CD14-positive monocyte (primary cell): Measurements from ENCODE around the gene KRT6B. TPM values are rescaled to one million over a fixed set of nuclear protein-coding genes. Genes with fewer than 3 reads are reported as not detected.

Source experiments
- DNase-seq, 3 donors: peaks; one replicate each; pipeline ENCODE4 v3.0.0-alpha.2; 2011 to 2022
- H2AFZ ChIP-seq: 2 replicates; pipeline ENCODE4 v1.6.0; 2012; ENCODE audit warnings: mild to moderate bottlenecking, low read depth, low read length, inconsistent platforms; ENCODE audit not compliant: insufficient read depth, poor library complexity, severe bottlenecking
- H3K27ac ChIP-seq, 2 donors: 1 replicate in 1 of 2; 2 replicates in 1 of 2; pipeline ENCODE4 v1.5.1; 2012 to 2013; ENCODE audit warnings: low read length in 2 of 2, control low read depth in 1 of 2, inconsistent platforms in 1 of 2, low read depth in 1 of 2, mild to moderate bottlenecking in 1 of 2
- H3K27me3 ChIP-seq, 2 donors: one replicate each; pipeline versions ENCODE4 v1.6.0 to v1.6.1; 2011 to 2013; ENCODE audit warnings: low read length in 2 of 2; ENCODE audit not compliant: control insufficient read depth in 2 of 2, insufficient read depth in 2 of 2
- H3K36me3 ChIP-seq, 2 donors: replicated peaks in 1 of 2; 1 replicate in 1 of 2; 2 replicates in 1 of 2; pipeline versions ENCODE4 v1.5.1 to v1.6.1; 2012 to 2013; ENCODE audit warnings: low read length in 2 of 2, control low read depth in 1 of 2, inconsistent platforms in 1 of 2, mild to moderate bottlenecking in 1 of 2; ENCODE audit not compliant: insufficient read depth in 2 of 2, control insufficient read depth in 1 of 2
- H3K4me1 ChIP-seq, 2 donors: 1 replicate in 1 of 2; 2 replicates in 1 of 2; pipeline versions ENCODE4 v1.5.1 to v1.6.1; 2012 to 2013; ENCODE audit warnings: low read length in 2 of 2, control low read depth in 1 of 2, inconsistent platforms in 1 of 2, mild to moderate bottlenecking in 1 of 2, moderate library complexity in 1 of 2; ENCODE audit not compliant: insufficient read depth in 2 of 2, control insufficient read depth in 1 of 2
- H3K4me2 ChIP-seq: replicated peaks from 2 replicates; pipeline ENCODE3; 2012; ENCODE audit warnings: low read length, moderate library complexity, mild to moderate bottlenecking; ENCODE audit not compliant: poor library complexity, severe bottlenecking; ENCODE audit errors: extremely low read depth
- H3K4me3 ChIP-seq, 3 experiments: fragments of 200-600 bp in 1 of 3; sonication (generic) in 1 of 3; replicated peaks in 1 of 3; 1 replicate in 2 of 3; 2 replicates in 1 of 3; pipeline ENCODE4 v1.5.1; 2011 to 2013; ENCODE audit warnings: low read length in 3 of 3, mild to moderate bottlenecking in 3 of 3, control low read depth in 2 of 3, low read depth in 2 of 3, inconsistent platforms in 1 of 3, moderate library complexity in 1 of 3
- H3K79me2 ChIP-seq: 2 replicates; pipeline ENCODE4 v1.6.0; 2012; ENCODE audit warnings: mild to moderate bottlenecking, control low read depth, inconsistent platforms, low read length, moderate library complexity; ENCODE audit not compliant: insufficient read depth
- H3K9ac ChIP-seq: 2 replicates; pipeline ENCODE4 v1.6.0; 2017; ENCODE audit warnings: low read length, mild to moderate bottlenecking; ENCODE audit not compliant: insufficient read depth, poor library complexity, severe bottlenecking
- H3K9me3 ChIP-seq, 2 donors: replicated peaks in 1 of 2; 1 replicate in 1 of 2; 2 replicates in 1 of 2; pipeline versions ENCODE4 v1.5.1 to v1.6.1; 2012 to 2013; ENCODE audit warnings: low read length in 2 of 2, control low read depth in 1 of 2; ENCODE audit not compliant: control insufficient read depth in 1 of 2, insufficient read depth in 1 of 2
- H4K20me1 ChIP-seq: 2 replicates; pipeline ENCODE4 v1.6.0; 2012; ENCODE audit warnings: mild to moderate bottlenecking, low read length, control low read depth, moderate library complexity; ENCODE audit not compliant: insufficient read depth
- H3K27ac Mint-ChIP-seq, 7 donors: one replicate each; pipeline ENCODE4 v1.8.0; 2020; ENCODE audit warnings: mild to moderate bottlenecking in 7 of 7, mixed read lengths in 7 of 7, moderate library complexity in 6 of 7, inconsistent platforms in 2 of 7
- H3K27me3 Mint-ChIP-seq, 3 donors: one replicate each; pipeline ENCODE4 v1.8.0; 2021 to 2022; ENCODE audit warnings: low read depth in 3 of 3, mild to moderate bottlenecking in 3 of 3, mixed read lengths in 3 of 3, moderate library complexity in 3 of 3, inconsistent platforms in 1 of 3
- H3K36me3 Mint-ChIP-seq, 2 donors: one replicate each; pipeline ENCODE4 v1.8.0; 2020; ENCODE audit warnings: mixed read lengths in 2 of 2, inconsistent platforms in 1 of 2, mild to moderate bottlenecking in 1 of 2
- H3K4me1 Mint-ChIP-seq: one replicate; pipeline ENCODE4 v1.8.0; 2020; ENCODE audit warnings: mild to moderate bottlenecking, mixed read lengths
- H3K4me3 Mint-ChIP-seq, 2 donors: one replicate each; pipeline ENCODE4 v1.8.0; 2020; ENCODE audit warnings: mild to moderate bottlenecking in 2 of 2, mixed read lengths in 2 of 2, moderate library complexity in 1 of 2
- H3K9me3 Mint-ChIP-seq, 7 donors: one replicate each; pipeline ENCODE4 v1.8.0; 2020 to 2022; ENCODE audit warnings: mixed read lengths in 7 of 7, mild to moderate bottlenecking in 6 of 7, moderate library complexity in 6 of 7, inconsistent platforms in 2 of 7
- CTCF ChIP-seq: fragments of 200-600 bp; IDR thresholded peaks from one replicate; pipeline ENCODE4 v1.8.0; 2022; ENCODE audit warnings: antibody characterized with exemption, mild to moderate bottlenecking
- WGBS: methylation state at CpG from one replicate; pipeline ENCODE4 v1.1.5; 2013; ENCODE audit warnings: missing lambda C conversion rate; ENCODE audit not compliant: insufficient coverage; 5-methylcytosine and 5-hydroxymethylcytosine counted together
- intact Hi-C, 2 donors: fragments of 100-400 bp; cut with micrococcal nuclease; formaldehyde crosslinking; loops; one replicate each; pipeline versions ENCODE4 v1.15.0 to v1.15.1; 2023
- polyA plus RNA-seq, 3 donors: library from polyadenylated mRNA; depleted of rRNA in 1 of 3; unstranded in 2 of 3; stranded (reverse) in 1 of 3; fragments of 300-500 nt in 2 of 3; fragments of >200 nt in 1 of 3; fragmentation: Illumina TruSeq in 2 of 3; gene quantifications; 1 replicate in 2 of 3; 2 replicates in 1 of 3; pipeline ENCODE4 v1.2.3, GENCODE V29; 2012 to 2021

Gene KRT6B
- polyA plus RNA-seq, 3 donors: not detected

- Histone ChIP-seq H4K20me1 (no peaks in the 10 kb centered on the region), H3K36me3 (no peaks in the 10 kb centered on the region), H3K79me2 (no peaks in the 10 kb centered on the region), H3K4me1 (no peaks in the 10 kb centered on the region), H3K4me2 (no peak overlapping the region), H3K27ac (no peak overlapping the region), H3K9ac (no peak overlapping the region), H2AFZ (no peak overlapping the region), H3K4me3 (no peak overlapping the region), H3K27me3 (no peaks in the 10 kb centered on the region), H3K9me3 (no peaks in the 10 kb centered on the region)
- Mint-ChIP-seq H3K27ac (no peak overlapping the region), H3K27me3 (peaks cover 4 to 8% (median 7%) of the 10 kb centered on the region in 3 donors), H3K36me3 (no peaks in the 10 kb centered on the region), H3K4me3 (no peak overlapping the region), H3K9me3 (peaks cover 0 to 2% (median 0%) of the 10 kb centered on the region in 7 donors), H3K4me1 (no peaks in the 10 kb centered on the region)
- TF ChIP-seq CTCF: no peak
- 100% methylated on average over 1 of the region's 1 CpG for WGBS
- intact Hi-C loops: no loop called here
- DNase-seq: no peak
These were observed 53.8 kb downstream of the KRT6B start for GRCh38 chr12:52398176-52398575.

GRCh38 chr12:52396656-52397055 is 55.3 kb downstream of the KRT6B start:
- H3K9ac ChIP-seq: no peak overlapping the region
- no peak overlapping the region for H3K4me3 Mint-ChIP-seq
- peaks cover 2 to 11% (median 5%) of the 10 kb centered on the region in 3 donors for H3K27me3 Mint-ChIP-seq
- 82% methylated on average over 8 of the region's 8 CpGs for WGBS
- H3K4me1 ChIP-seq: no peaks in the 10 kb centered on the region
- H3K36me3 Mint-ChIP-seq: no peaks in the 10 kb centered on the region
- peaks cover 0 to 2% (median 0%) of the 10 kb centered on the region in 7 donors for H3K9me3 Mint-ChIP-seq
- no peaks in the 10 kb centered on the region for H3K9me3 ChIP-seq
- no peak for DNase-seq
- no peaks in the 10 kb centered on the region for H3K4me1 Mint-ChIP-seq
- TF ChIP-seq CTCF: no peak
- no peaks in the 10 kb centered on the region for H3K36me3 ChIP-seq
- H3K27ac Mint-ChIP-seq: no peak overlapping the region
- no peak overlapping the region for H3K4me3 ChIP-seq
- intact Hi-C loops: no loop called here
- H3K4me2 ChIP-seq: no peak overlapping the region
- H3K27me3 ChIP-seq: no peaks in the 10 kb centered on the region
- no peak overlapping the region for H2AFZ ChIP-seq
- no peaks in the 10 kb centered on the region for H4K20me1 ChIP-seq
- H3K27ac ChIP-seq: no peak overlapping the region
- H3K79me2 ChIP-seq: no peaks in the 10 kb centered on the region

Other genes with a start within 250 kb of the KRT6B start
- gene KRT7, start 218.9 kb downstream of the KRT6B start, polyA plus RNA-seq: 1 to 10 TPM in 2 of 3 donors, not detected in 1; 1.3 to 2.7 TPM
- not detected for gene KRT86, start 177.5 kb downstream of the KRT6B start, polyA plus RNA-seq
- not detected for gene KRT81, start 160.6 kb downstream of the KRT6B start, polyA plus RNA-seq
- not detected for gene KRT83, start 130.7 kb downstream of the KRT6B start, polyA plus RNA-seq
- not detected for gene KRT85, start 84.7 kb downstream of the KRT6B start, polyA plus RNA-seq
- gene KRT84, start 66.5 kb downstream of the KRT6B start, polyA plus RNA-seq: not detected
- gene KRT82, start 45.8 kb downstream of the KRT6B start, polyA plus RNA-seq: not detected
- not detected for gene KRT75, start 17.8 kb downstream of the KRT6B start, polyA plus RNA-seq
- gene KRT6C, start 21.7 kb upstream of the KRT6B start, polyA plus RNA-seq: not detected
- not detected for gene KRT6A, start 41.1 kb upstream of the KRT6B start, polyA plus RNA-seq
- gene KRT5, start 68.2 kb upstream of the KRT6B start, polyA plus RNA-seq: under 1 TPM in 1 of 3 donors, not detected in 2; 0.04 TPM
- gene KRT71, start 101.0 kb upstream of the KRT6B start, polyA plus RNA-seq: not detected
- gene KRT74, start 121.7 kb upstream of the KRT6B start, polyA plus RNA-seq: not detected
- gene KRT72, start 149.3 kb upstream of the KRT6B start, polyA plus RNA-seq: not detected
- gene KRT73, start 166.4 kb upstream of the KRT6B start, polyA plus RNA-seq: not detected
- gene KRT2, start 200.1 kb upstream of the KRT6B start, polyA plus RNA-seq: not detected
- not detected for gene KRT1, start 228.3 kb upstream of the KRT6B start, polyA plus RNA-seq